Gastroesophageal sphincter (tissue), 4 donors: Measurements from ENCODE around the gene TNFRSF13B. TPM values are rescaled to one million over a fixed set of nuclear protein-coding genes. Genes with fewer than 3 reads are reported as not detected.
"Not testable (repeated sequence)": the region's sequence is repeated elsewhere in the genome, so short reads cannot be mapped to it uniquely, and the experiment has no call there.

Source experiments
- ATAC-seq: fragments of 150-250 bp; one replicate; pipeline ENCODE4 v1.9.1; 2016; ENCODE audit warnings: mild to moderate bottlenecking, moderate library complexity
- H3K27ac ChIP-seq, 4 donors: fragments of 200-600 bp; sonication (generic) in 3 of 4; 1 replicate in 3 of 4; 2 replicates in 1 of 4; pipeline ENCODE4 v1.5.1; 2016 to 2019
- H3K27me3 ChIP-seq: fragments of 200-600 bp; sonication (generic); one replicate; pipeline ENCODE4 v1.5.1; 2019
- H3K36me3 ChIP-seq, 2 donors: fragments of 200-600 bp; sonication (generic); one replicate each; pipeline ENCODE4 v1.5.1; 2019; ENCODE audit warnings: control low read depth in 1 of 2
- H3K4me1 ChIP-seq, 3 donors: fragments of 200-600 bp; sonication (generic); 1 replicate in 2 of 3; 2 replicates in 1 of 3; pipeline ENCODE4 v1.5.1; 2016 to 2019; ENCODE audit warnings: control low read depth in 2 of 3
- H3K4me3 ChIP-seq, 2 donors: fragments of 200-600 bp; sonication (generic); one replicate each; pipeline ENCODE4 v1.5.1; 2019; ENCODE audit warnings: mild to moderate bottlenecking in 1 of 2, moderate library complexity in 1 of 2
- H3K9me3 ChIP-seq, 3 donors: fragments of 200-600 bp; sonication (generic); one replicate each; pipeline ENCODE4 v1.5.1; 2017 to 2019; ENCODE audit warnings: control low read depth in 2 of 3
- EP300 ChIP-seq: sonication (generic); formaldehyde crosslinking; IDR thresholded peaks from one replicate; pipeline ENCODE4 v1.6.1; 2017; ENCODE audit warnings: antibody characterized with exemption, mild to moderate bottlenecking
- POLR2A ChIP-seq, 2 donors: fragments of 450-650 bp; IDR thresholded peaks; one replicate each; pipeline ENCODE4 v1.6.1; 2017; ENCODE audit warnings: antibody characterized with exemption in 2 of 2, mild to moderate bottlenecking in 2 of 2, moderate library complexity in 1 of 2
- POLR2AphosphoS5 ChIP-seq: sonication (generic); formaldehyde crosslinking; IDR thresholded peaks from one replicate; pipeline ENCODE4 v1.6.1; 2017; ENCODE audit warnings: antibody characterized with exemption
- WGBS, 2 donors: methylation state at CpG; one replicate each; pipeline ENCODE4 v1.1.5; 2018; ENCODE audit warnings: low coverage in 1 of 2; 5-methylcytosine and 5-hydroxymethylcytosine counted together
- small RNA-seq, 4 donors: library from RNA; depleted of rRNA; stranded (forward); fragments of <200 nt; gene quantifications; one replicate each; pipeline ENCODE3, GENCODE V24; 2016
- total RNA-seq, 4 donors: library from RNA; depleted of rRNA; stranded (reverse); fragments of >200 nt; gene quantifications; one replicate each; pipeline ENCODE4 v1.1.0, GENCODE V29; 2016
- TF ChIP-seq, protein P1 (sequence below), 4 experiments: fragments of 200-600 bp in 2 of 4; fragments of 450-650 bp in 2 of 4; sonication (generic) in 1 of 4; IDR thresholded peaks; one replicate each; pipeline ENCODE4 v1.5.1; 2017 to 2019; ENCODE audit warnings: antibody characterized with exemption in 4 of 4, mild to moderate bottlenecking in 2 of 4, moderate library complexity in 2 of 4

The TNFRSF13B gene
- total RNA-seq, 4 donors from 2014 or later = 0.81 TPM; not detected in 3

DNA sequence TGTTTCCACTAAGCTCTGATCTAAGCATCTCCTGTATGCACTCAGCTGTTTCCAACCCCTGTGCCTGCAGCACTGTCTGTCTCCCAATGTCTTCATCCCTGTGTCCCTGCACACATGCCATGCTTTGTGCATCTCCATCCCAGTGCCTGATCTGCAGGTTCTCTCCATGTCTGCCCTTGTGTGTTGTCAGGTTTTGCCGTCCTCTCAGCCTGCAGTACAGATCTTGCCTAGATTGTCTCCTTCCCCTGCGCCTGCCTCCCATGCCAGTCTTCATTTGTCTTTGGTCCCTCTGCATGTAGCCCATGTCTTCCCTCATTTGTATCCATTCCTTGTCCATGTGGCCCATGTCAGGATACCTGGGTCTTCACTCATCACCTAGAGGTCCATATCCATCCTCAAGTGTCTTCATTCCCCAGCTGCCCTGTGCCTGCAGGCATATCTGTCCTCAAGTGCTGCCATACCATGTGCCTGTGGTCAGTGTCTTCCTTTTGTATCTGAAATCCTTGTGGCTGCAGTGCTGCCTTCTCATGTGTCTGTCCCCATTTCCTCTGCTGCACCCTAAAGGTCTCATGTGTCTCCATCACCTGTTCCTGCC, 71.5 kb downstream of the TNFRSF13B start:
- WGBS, 2 donors = 66 to 100% methylated on average over 1 to 2 of the region's 2 CpGs
- no peak overlapping the region for H3K4me3 ChIP-seq
- H3K36me3 ChIP-seq = no peaks in the 10 kb centered on the region
- no peak overlapping the region for H3K27ac ChIP-seq
- H3K27me3 ChIP-seq = peaks cover 18% of the 10 kb centered on the region
- H3K9me3 ChIP-seq = no peaks in the 10 kb centered on the region
- TF ChIP-seq, protein P1, sequence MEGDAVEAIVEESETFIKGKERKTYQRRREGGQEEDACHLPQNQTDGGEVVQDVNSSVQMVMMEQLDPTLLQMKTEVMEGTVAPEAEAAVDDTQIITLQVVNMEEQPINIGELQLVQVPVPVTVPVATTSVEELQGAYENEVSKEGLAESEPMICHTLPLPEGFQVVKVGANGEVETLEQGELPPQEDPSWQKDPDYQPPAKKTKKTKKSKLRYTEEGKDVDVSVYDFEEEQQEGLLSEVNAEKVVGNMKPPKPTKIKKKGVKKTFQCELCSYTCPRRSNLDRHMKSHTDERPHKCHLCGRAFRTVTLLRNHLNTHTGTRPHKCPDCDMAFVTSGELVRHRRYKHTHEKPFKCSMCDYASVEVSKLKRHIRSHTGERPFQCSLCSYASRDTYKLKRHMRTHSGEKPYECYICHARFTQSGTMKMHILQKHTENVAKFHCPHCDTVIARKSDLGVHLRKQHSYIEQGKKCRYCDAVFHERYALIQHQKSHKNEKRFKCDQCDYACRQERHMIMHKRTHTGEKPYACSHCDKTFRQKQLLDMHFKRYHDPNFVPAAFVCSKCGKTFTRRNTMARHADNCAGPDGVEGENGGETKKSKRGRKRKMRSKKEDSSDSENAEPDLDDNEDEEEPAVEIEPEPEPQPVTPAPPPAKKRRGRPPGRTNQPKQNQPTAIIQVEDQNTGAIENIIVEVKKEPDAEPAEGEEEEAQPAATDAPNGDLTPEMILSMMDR (IDR thresholded peaks at IDR 0.05) = no peak
- TF ChIP-seq EP300 (no peak), POLR2A (IDR thresholded peaks at IDR 0.05) (no peak), POLR2AphosphoS5 (no peak)
- H3K4me1 ChIP-seq = no peaks in the 10 kb centered on the region
- ATAC-seq = no peak

DNA sequence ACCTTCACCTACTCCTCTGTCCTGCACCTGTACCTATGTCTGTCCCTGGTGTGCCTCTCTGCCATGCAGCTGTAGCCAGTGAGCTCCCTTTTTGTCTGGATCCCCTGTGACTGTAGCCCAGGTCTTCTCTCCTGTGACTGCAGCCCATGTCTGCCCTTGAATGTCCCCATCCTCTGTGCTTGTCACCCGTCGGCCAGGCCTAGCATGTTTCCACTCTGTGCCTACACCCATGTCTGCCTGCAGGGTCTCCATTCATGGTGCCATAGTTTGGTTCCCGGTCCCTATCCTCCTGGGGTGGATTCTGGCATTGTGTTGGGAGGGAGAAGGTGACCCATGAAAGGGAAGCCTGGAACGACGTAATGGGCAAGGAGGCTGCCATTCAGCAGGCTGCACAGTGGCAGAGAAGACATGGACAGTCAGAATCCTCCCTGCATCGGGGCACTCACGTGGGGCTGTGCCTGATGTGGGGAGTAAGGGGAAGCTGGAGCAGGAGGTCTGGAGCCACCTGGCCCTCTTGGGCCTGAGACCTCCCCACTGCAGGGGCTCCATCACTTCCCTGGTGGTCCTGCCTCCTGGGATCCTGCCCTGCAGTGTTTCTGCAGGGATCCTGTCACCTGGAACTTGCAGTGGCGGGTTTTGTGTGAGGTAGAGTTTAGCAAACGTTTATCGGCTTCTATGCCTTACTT, 74.6 kb downstream of the TNFRSF13B start:
- not testable (repeated sequence) for ATAC-seq, H3K4me3 ChIP-seq, H3K36me3 ChIP-seq, H3K27ac ChIP-seq, H3K9me3 ChIP-seq, H3K4me1 ChIP-seq
- 85% methylated on average over 5 of the region's 10 CpGs for WGBS, 2 donors
- H3K27me3 ChIP-seq = peaks cover 18% of the 10 kb centered on the region

DNA sequence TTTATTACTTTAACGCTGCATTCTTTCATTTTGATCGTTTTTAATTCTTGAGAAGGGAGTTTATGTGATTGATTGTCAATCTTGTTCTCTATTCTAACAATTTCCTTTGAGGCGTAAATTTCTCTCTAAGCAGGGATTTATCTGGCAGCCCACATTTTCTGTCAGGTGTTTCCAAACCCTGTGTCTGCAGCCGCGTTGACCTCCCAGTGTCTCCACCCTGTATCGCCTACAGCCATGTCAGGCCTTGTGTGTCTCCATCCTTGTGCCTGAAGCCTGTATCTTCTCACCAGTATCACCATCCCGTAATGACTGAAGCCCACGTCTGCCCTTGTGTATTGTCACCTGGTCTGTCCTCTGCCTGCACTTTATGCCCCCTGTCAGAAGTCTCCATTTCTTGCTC, 75.7 kb downstream of the TNFRSF13B start:
- H3K27me3 ChIP-seq = peaks cover 12% of the 10 kb centered on the region
- not testable (repeated sequence) for ATAC-seq, H3K27ac ChIP-seq, H3K4me1 ChIP-seq, H3K36me3 ChIP-seq, H3K4me3 ChIP-seq, H3K9me3 ChIP-seq
- 83 to 92% methylated on average over 8 of the region's 8 CpGs for WGBS, 2 donors

DNA sequence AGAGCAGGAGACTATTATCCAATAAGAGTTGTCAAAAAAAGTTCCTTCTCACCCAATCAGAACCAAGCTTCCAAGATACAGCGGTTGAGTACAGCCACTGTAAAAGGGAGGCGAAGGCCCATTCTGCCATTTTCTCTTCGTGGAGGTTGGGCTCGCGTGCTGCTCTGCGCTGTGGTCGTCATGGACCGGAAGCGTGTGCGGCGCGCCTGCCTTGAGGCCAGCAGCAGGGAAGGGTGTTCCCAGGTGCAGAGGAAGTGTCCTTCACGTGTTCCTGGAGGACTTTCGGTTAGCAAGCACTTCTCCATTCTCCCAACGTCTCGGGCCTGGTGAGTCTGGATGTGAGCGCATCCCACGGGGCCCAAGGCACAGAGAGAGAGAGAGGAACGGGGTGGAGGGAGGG, 78.4 kb downstream of the TNFRSF13B start:
- H3K4me3 ChIP-seq, H3K27ac ChIP-seq, H3K36me3 ChIP-seq, H3K9me3 ChIP-seq, H3K4me1 ChIP-seq, ATAC-seq, H3K27me3 ChIP-seq: not testable (repeated sequence)
- WGBS, 2 donors = 90 to 100% methylated on average over 1 to 5 of the region's 19 CpGs

DNA sequence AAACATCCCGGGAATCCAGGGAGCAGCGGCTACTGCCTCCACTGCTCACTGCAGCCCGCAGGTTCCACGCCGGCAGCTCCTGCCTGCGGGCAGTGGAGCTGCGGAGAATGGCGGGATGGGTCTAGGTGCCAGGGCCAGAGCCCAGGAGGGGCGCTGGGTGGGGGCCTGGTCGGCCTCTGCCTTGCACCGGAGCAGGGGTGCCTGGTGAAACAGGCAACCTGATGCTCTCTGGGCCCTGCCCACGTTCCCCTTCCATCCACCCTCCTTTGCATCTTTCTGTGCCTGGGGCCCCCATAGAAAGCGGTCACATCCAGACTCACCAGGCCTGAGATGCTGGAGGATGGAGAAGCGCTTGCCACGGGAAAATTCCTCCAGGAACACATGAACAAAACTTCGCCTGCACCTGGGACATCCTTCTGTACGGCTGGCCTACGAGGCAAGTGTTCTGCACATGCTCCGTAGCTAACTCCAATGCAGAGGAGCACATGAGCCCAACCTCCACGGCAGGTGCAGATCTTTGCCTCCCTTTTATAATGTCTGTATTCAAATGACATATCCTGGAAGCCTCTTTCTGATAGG, 79.0 kb downstream of the TNFRSF13B start:
- ATAC-seq, H3K36me3 ChIP-seq: not testable (repeated sequence)
- 64% methylated on average over 3 of the region's 20 CpGs; no CpG with 5 or more reads in 1 of the 2 donors for WGBS, 2 donors

DNA sequence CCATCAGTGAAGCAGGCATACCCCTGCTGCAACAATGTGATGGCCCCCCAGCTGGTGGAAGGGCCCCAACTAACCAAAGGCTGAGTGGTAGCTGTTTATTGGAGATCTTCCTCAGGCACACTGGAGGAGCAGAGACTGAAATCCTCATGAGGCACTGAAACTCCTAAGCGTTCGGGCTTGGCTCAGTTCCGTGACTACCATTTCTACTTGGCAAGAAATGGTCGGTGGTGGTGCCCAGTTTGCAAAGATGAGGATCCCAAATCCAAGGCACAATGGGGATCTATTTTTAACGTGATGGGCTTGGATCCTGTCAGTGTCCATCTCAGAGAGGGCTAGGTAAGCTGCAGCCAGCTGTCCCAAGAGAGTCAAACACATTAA, 82.8 kb downstream of the TNFRSF13B start:
- H3K9me3 ChIP-seq = no peaks in the 10 kb centered on the region
- no peaks in the 10 kb centered on the region for H3K4me1 ChIP-seq
- H3K27me3 ChIP-seq = no peaks in the 10 kb centered on the region
- H3K4me3 ChIP-seq = no peak overlapping the region
- no peak overlapping the region for H3K27ac ChIP-seq
- TF ChIP-seq, protein P1 (IDR thresholded peaks at IDR 0.05) = no peak
- TF ChIP-seq POLR2A (IDR thresholded peaks at IDR 0.05) (no peak), POLR2AphosphoS5 (no peak), EP300 (no peak)
- no peak for ATAC-seq
- 74% methylated on average over 3 of the region's 5 CpGs; no CpG with 5 or more reads in 1 of the 2 donors for WGBS, 2 donors
- H3K36me3 ChIP-seq = no peaks in the 10 kb centered on the region

More for the DNA sequence above, 79.0 kb downstream of the TNFRSF13B start:
- not testable (repeated sequence) for H3K27me3 ChIP-seq, H3K27ac ChIP-seq, H3K4me1 ChIP-seq, H3K9me3 ChIP-seq, H3K4me3 ChIP-seq

Small RNA genes lying within 50 kb of the gene (small RNA-seq; reads per million reads assigned to genes)
- gene AL353996.1 = 0 reads per million in 4 donors

Other genes with a start within 250 kb of the TNFRSF13B start
- gene MPRIP, start 70.3 kb upstream of the TNFRSF13B start, total RNA-seq = 100 to 1,000 TPM; 113 to 233 (median 155) TPM
- 10 to 100 TPM in 2 of 4 donors, 1 to 10 TPM in 2; 7.1 to 20.7 (median 9.3) TPM for gene PLD6, start 234.2 kb upstream of the TNFRSF13B start, total RNA-seq